ENCODE measurements around the gene OSBPL8. TPM values are rescaled to one million over a fixed set of nuclear protein-coding genes. Genes with fewer than 3 reads are reported as not detected.
A peak's percentile ranks its signal among the peaks of the same experiment; 100 is the strongest.

OSBPL8 gene
- total and polyA plus RNA-seq, 9 of the 15 experiments (the other 6 are each of a cell fraction or from before 2014, with no cell fraction given), result 17.4 to 82.7 (median 42.8) TPM

GRCh38 chr12:76329159-76329558 is 230.4 kb downstream of the OSBPL8 start (continued):
- TF ChIP-seq, protein P1, sequence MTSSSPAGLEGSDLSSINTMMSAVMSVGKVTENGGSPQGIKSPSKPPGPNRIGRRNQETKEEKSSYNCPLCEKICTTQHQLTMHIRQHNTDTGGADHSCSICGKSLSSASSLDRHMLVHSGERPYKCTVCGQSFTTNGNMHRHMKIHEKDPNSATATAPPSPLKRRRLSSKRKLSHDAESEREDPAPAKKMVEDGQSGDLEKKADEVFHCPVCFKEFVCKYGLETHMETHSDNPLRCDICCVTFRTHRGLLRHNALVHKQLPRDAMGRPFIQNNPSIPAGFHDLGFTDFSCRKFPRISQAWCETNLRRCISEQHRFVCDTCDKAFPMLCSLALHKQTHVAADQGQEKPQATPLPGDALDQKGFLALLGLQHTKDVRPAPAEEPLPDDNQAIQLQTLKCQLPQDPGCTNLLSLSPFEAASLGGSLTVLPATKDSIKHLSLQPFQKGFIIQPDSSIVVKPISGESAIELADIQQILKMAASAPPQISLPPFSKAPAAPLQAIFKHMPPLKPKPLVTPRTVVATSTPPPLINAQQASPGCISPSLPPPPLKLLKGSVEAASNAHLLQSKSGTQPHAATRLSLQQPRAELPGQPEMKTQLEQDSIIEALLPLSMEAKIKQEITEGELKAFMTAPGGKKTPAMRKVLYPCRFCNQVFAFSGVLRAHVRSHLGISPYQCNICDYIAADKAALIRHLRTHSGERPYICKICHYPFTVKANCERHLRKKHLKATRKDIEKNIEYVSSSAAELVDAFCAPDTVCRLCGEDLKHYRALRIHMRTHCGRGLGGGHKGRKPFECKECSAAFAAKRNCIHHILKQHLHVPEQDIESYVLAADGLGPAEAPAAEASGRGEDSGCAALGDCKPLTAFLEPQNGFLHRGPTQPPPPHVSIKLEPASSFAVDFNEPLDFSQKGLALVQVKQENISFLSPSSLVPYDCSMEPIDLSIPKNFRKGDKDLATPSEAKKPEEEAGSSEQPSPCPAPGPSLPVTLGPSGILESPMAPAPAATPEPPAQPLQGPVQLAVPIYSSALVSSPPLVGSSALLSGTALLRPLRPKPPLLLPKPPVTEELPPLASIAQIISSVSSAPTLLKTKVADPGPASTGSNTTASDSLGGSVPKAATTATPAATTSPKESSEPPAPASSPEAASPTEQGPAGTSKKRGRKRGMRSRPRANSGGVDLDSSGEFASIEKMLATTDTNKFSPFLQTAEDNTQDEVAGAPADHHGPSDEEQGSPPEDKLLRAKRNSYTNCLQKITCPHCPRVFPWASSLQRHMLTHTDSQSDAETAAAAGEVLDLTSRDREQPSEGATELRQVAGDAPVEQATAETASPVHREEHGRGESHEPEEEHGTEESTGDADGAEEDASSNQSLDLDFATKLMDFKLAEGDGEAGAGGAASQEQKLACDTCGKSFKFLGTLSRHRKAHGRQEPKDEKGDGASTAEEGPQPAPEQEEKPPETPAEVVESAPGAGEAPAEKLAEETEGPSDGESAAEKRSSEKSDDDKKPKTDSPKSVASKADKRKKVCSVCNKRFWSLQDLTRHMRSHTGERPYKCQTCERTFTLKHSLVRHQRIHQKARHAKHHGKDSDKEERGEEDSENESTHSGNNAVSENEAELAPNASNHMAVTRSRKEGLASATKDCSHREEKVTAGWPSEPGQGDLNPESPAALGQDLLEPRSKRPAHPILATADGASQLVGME (CRISPR knock-in tag; IDR thresholded peaks at IDR 0.05), result no peak
- TF ChIP-seq ZNF263 (CRISPR knock-in tag; IDR thresholded peaks at IDR 0.05; ENCODE audit: borderline replicate concordance) (no peak), EP400 (IDR thresholded peaks at IDR 0.05) (0 out of 2 replicates have a peak, but pooled peaks have one; percentile 17), TAF9B (IDR thresholded peaks at IDR 0.05; ENCODE audit: partially characterized antibody) (no peak), ARID1B (IDR thresholded peaks at IDR 0.05) (peak; percentile 81), CBX3 (IDR thresholded peaks at IDR 0.05; ENCODE audit: borderline replicate concordance in 1 of 2, low read length in 2 of 2) (no peak), TCFL5 (CRISPR knock-in tag; conservative IDR thresholded peaks at IDR 0.05) (no peak), HDAC2 (IDR thresholded peaks at IDR 0.05) (peak; percentile 52; the same call in 1 of the 2 replicates), RCOR1 (IDR thresholded peaks at IDR 0.05; ENCODE audit: borderline replicate concordance in 1 of 2, low read depth in 2 of 2, low read length in 2 of 2) (peak in 1 of 2 experiments; percentile 94; a peak in 2 of 4 replicates), L3MBTL2 (IDR thresholded peaks at IDR 0.05) (no peak), ZMIZ1 (IDR thresholded peaks at IDR 0.05; ENCODE audit: low read depth in 2 of 2, low read length in 2 of 2) (no peak)
- TF ChIP-seq, protein P2, sequence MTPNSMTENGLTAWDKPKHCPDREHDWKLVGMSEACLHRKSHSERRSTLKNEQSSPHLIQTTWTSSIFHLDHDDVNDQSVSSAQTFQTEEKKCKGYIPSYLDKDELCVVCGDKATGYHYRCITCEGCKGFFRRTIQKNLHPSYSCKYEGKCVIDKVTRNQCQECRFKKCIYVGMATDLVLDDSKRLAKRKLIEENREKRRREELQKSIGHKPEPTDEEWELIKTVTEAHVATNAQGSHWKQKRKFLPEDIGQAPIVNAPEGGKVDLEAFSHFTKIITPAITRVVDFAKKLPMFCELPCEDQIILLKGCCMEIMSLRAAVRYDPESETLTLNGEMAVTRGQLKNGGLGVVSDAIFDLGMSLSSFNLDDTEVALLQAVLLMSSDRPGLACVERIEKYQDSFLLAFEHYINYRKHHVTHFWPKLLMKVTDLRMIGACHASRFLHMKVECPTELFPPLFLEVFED (CRISPR knock-in tag; conservative IDR thresholded peaks at IDR 0.05), result no peak
- TF ChIP-seq, protein P3, sequence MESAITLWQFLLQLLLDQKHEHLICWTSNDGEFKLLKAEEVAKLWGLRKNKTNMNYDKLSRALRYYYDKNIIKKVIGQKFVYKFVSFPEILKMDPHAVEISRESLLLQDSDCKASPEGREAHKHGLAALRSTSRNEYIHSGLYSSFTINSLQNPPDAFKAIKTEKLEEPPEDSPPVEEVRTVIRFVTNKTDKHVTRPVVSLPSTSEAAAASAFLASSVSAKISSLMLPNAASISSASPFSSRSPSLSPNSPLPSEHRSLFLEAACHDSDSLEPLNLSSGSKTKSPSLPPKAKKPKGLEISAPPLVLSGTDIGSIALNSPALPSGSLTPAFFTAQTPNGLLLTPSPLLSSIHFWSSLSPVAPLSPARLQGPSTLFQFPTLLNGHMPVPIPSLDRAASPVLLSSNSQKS (CRISPR knock-in tag; IDR thresholded peaks at IDR 0.05), result no peak
- TF ChIP-seq, protein P4, sequence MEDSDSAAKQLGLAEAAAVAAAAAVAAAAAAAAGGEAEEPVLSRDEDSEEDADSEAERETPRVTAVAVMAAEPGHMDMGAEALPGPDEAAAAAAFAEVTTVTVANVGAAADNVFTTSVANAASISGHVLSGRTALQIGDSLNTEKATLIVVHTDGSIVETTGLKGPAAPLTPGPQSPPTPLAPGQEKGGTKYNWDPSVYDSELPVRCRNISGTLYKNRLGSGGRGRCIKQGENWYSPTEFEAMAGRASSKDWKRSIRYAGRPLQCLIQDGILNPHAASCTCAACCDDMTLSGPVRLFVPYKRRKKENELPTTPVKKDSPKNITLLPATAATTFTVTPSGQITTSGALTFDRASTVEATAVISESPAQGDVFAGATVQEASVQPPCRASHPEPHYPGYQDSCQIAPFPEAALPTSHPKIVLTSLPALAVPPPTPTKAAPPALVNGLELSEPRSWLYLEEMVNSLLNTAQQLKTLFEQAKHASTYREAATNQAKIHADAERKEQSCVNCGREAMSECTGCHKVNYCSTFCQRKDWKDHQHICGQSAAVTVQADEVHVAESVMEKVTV (CRISPR knock-in tag; IDR thresholded peaks at IDR 0.05), result no peak
